GM21360 (cell line): ENCODE measurements around the gene PSME2.
A peak's percentile ranks its signal among the peaks of the same experiment; 100 is the strongest.
"Not testable (repeated sequence)": the region's sequence is repeated elsewhere in the genome, so short reads cannot be mapped to it uniquely, and the experiment has no call there.

Experiments
- ATAC-seq: cut with Tn5 transposase; IDR thresholded peaks from one replicate; pipeline ENCODE4 v1.9.1; 2021; ENCODE audit warnings: mild to moderate bottlenecking, moderate library complexity; ENCODE audit not compliant: unreplicated experiment

Gene PSME2

GRCh38 chr14:24115422-24116127 lies 30.8 kb downstream of the PSME2 start:
- ATAC-seq, result no peak

- ATAC-seq, result peak; percentile 85
These were observed 31.6 kb downstream of the PSME2 start, which contains the start of the genes DCAF11 and NRL for GRCh38 chr14:24114532-24115421. TSS of gene DCAF11 (plus strand) at chr14:24114777. CDS start at chr14:24115595, 818 bp downstream. TSS of gene NRL (minus strand) at chr14:24114949. CDS start at chr14:24082848, 32,101 bp downstream.

GRCh38 chr14:24113801-24114531 lies 32.4 kb downstream of the PSME2 start:
- ATAC-seq, result peak; percentile 26

GRCh38 chr14:24113379-24113800 lies 33.0 kb downstream of the PSME2 start:
- no peak for ATAC-seq

GRCh38 chr14:24110523-24110922 lies 35.9 kb downstream of the PSME2 start:
- ATAC-seq, result no peak

- no peak for ATAC-seq
These were observed 36.4 kb downstream of the PSME2 start for GRCh38 chr14:24110060-24110459.

- ATAC-seq, result no peak
These were observed 38.0 kb downstream of the PSME2 start for GRCh38 chr14:24108336-24108874.

GRCh38 chr14:24106672-24107271 lies 39.6 kb downstream of the PSME2 start:
- ATAC-seq, result no peak

GRCh38 chr14:24105609-24106239 lies 40.7 kb downstream of the PSME2 start:
- ATAC-seq, result not testable (repeated sequence)

GRCh38 chr14:24103451-24103850 lies 43.0 kb downstream of the PSME2 start:
- no peak for ATAC-seq

GRCh38 chr14:24102357-24103048 lies 43.9 kb downstream of the PSME2 start:
- ATAC-seq, result no peak

- no peak for ATAC-seq
These were observed 45.4 kb downstream of the PSME2 start for GRCh38 chr14:24100982-24101494.

GRCh38 chr14:24100197-24100981 lies 46.0 kb downstream of the PSME2 start:
- no peak for ATAC-seq

GRCh38 chr14:24098927-24099813 lies 47.2 kb downstream of the PSME2 start:
- no peak for ATAC-seq

- ATAC-seq, result no peak
These were observed 48.0 kb downstream of the PSME2 start for GRCh38 chr14:24098229-24098926.

GRCh38 chr14:24096545-24097181 lies 49.7 kb downstream of the PSME2 start:
- ATAC-seq, result no peak
